OCI-LY7 (cell line): ENCODE data around the gene GRIA1. TPM values are rescaled to one million over a fixed set of nuclear protein-coding genes. Genes with fewer than 3 reads are reported as not detected.

Experiments used
- BruUV-seq: library from RNA; stranded (reverse); fragments of 400-500 nt; replicated peaks from 2 replicates; lab custom pipeline; 2021; lab: Mats Ljungman, UMichigan
- CTCF ChIA-PET: fragments of 300-600 bp; sonication (Branson Sonifier 250); formaldehyde crosslinking; loops from one replicate; lab custom pipeline; 2022; ENCODE audit warnings: antibody characterized with exemption; ENCODE audit not compliant: unreplicated experiment; lab: Charles Lee
- POLR2A ChIA-PET: fragments of 300-600 bp; sonication (Branson Sonifier 250); formaldehyde crosslinking; loops from one replicate; lab custom pipeline; 2022; ENCODE audit warnings: antibody characterized with exemption; lab: Charles Lee
- DNase-seq: peaks from one replicate; pipeline ENCODE4 v3.0.0-alpha.2; 2015; ENCODE audit warnings: low spot score
- H2AFZ ChIP-seq: fragments of 200-600 bp; sonication (generic), shearing (Covaris generic); 2 replicates; pipeline ENCODE4 v1.6.1; 2014; ENCODE audit warnings: mild to moderate bottlenecking, antibody characterized with exemption, low read length, moderate library complexity
- H3K27ac ChIP-seq: fragments of 200-600 bp; sonication (generic); 2 replicates; pipeline ENCODE4 v1.5.1; 2014; ENCODE audit warnings: mixed run types, low read depth, mild to moderate bottlenecking, moderate library complexity, low read length, inconsistent platforms; ENCODE audit not compliant: poor library complexity, severe bottlenecking
- H3K36me3 ChIP-seq: fragments of 200-600 bp; sonication (generic); 2 replicates; pipeline ENCODE4 v1.6.1; 2014; ENCODE audit warnings: mild to moderate bottlenecking, antibody characterized with exemption, low read length, moderate library complexity, mixed read lengths; ENCODE audit not compliant: insufficient read depth
- H3K4me1 ChIP-seq: fragments of 200-600 bp; sonication (generic); 2 replicates; pipeline ENCODE4 v1.5.1; 2014; ENCODE audit warnings: mild to moderate bottlenecking, low read length; ENCODE audit not compliant: insufficient read depth, poor library complexity, severe bottlenecking
- H3K4me2 ChIP-seq: fragments of 200-600 bp; sonication (generic); 2 replicates; pipeline ENCODE4 v1.6.1; 2014; ENCODE audit warnings: mild to moderate bottlenecking, low read length
- H3K4me3 ChIP-seq: fragments of 200-600 bp; sonication (generic); 2 replicates; pipeline ENCODE4 v1.5.1; 2014; ENCODE audit warnings: mild to moderate bottlenecking, low read depth, low read length; ENCODE audit not compliant: poor library complexity, severe bottlenecking
- H3K79me2 ChIP-seq: fragments of 200-600 bp; sonication (generic); 2 replicates; pipeline ENCODE4 v1.6.1; 2016; ENCODE audit warnings: low read depth, mild to moderate bottlenecking, low read length, moderate library complexity, mixed read lengths; ENCODE audit not compliant: insufficient read depth
- H3K9me2 ChIP-seq: fragments of 200-600 bp; sonication (generic); 2 replicates; pipeline ENCODE4 v1.6.1; 2016; ENCODE audit warnings: mild to moderate bottlenecking, low read length, mixed read lengths; ENCODE audit not compliant: insufficient read depth
- H3K9me3 ChIP-seq: fragments of 200-600 bp; sonication (generic); 2 replicates; pipeline ENCODE4 v1.6.1; 2014; ENCODE audit warnings: mild to moderate bottlenecking, mixed run types, low read length, mixed read lengths
- H4K20me1 ChIP-seq: fragments of 200-600 bp; sonication (generic); 2 replicates; pipeline ENCODE4 v1.6.1; 2014; ENCODE audit warnings: mild to moderate bottlenecking, antibody characterized with exemption, low read length, moderate library complexity, mixed read lengths; ENCODE audit not compliant: insufficient read depth
- EZH2phosphoT487 ChIP-seq: fragments of 200-600 bp; sonication (generic); IDR thresholded peaks from 2 replicates; pipeline ENCODE4 v1.6.1; 2018; ENCODE audit warnings: low read depth, borderline replicate concordance, mild to moderate bottlenecking, mixed run types, antibody characterized with exemption, low read length, moderate library complexity, mixed read lengths
- intact Hi-C: fragments of 100-400 bp; cut with micrococcal nuclease; formaldehyde crosslinking; loops from one replicate; pipeline ENCODE4 v1.10.0; 2022; ENCODE audit not compliant: unreplicated experiment
- total RNA-seq, 2 experiments: library from RNA; depleted of rRNA in 1 of 2; stranded (reverse); fragments of >200 nt in 1 of 2; shearing (Covaris generic) in 1 of 2; gene quantifications; 2 replicates each; pipeline ENCODE4 v1.2.3, GENCODE V29; 2014 to 2022
- TF ChIP-seq, protein P1 (sequence below): fragments of 200-600 bp; sonication (generic); conservative IDR thresholded peaks from 2 replicates; pipeline ENCODE4 v1.5.1; 2014; ENCODE audit warnings: mild to moderate bottlenecking, antibody characterized with exemption, low read length, moderate library complexity, mixed read lengths

The GRIA1 gene
- total RNA-seq, 2 experiments from 2014 or later: not detected

DNA sequence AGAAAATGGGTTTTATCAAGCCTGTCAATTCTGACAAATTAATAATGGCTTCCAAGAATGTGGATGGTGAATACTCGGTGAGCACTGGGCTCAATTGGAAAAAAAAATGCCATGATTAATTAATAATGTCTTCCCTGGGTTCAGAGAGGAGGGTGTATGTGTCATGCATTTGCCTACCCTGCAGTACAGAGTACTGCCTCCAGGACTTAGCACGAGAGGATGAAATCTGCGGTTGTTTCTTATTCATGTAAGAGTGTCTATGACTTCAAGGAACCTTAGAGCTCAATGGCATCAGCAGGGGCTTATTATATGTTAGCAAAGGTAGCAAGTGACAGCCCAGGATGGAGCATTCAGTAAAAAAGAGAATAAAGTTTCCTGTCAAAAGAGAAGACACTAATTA is 132.7 kb downstream of the GRIA1 start:
- Histone ChIP-seq H4K20me1 (no peaks in the 10 kb centered on the region), H3K4me1 (peaks cover 46% of the 10 kb centered on the region), H3K79me2 (no peaks in the 10 kb centered on the region), H3K36me3 (no peaks in the 10 kb centered on the region), H3K9me3 (no peaks in the 10 kb centered on the region), H3K27ac (no peak overlapping the region), H3K4me2 (no peak overlapping the region), H3K4me3 (no peak overlapping the region), H2AFZ (no peak overlapping the region; the same call in 1 of the 2 replicates), H3K9me2 (no peaks in the 10 kb centered on the region)
- POLR2A ChIA-PET: interaction anchor here (1.0 to 6.7 kb wide), 5 partner anchors 11 to 73 kb away, joined by 4 to 28 read pairs (median 5); no protein-coding TSS in a partner anchor
- no TSS peak for BruUV-seq
- no peak for DNase-seq
- CTCF ChIA-PET: interaction anchor here (1.2 to 1.3 kb wide), 2 partner anchors 9 to 19 kb away, joined by 3 to 4 read pairs; no protein-coding TSS in a partner anchor
- TF ChIP-seq, protein P1, sequence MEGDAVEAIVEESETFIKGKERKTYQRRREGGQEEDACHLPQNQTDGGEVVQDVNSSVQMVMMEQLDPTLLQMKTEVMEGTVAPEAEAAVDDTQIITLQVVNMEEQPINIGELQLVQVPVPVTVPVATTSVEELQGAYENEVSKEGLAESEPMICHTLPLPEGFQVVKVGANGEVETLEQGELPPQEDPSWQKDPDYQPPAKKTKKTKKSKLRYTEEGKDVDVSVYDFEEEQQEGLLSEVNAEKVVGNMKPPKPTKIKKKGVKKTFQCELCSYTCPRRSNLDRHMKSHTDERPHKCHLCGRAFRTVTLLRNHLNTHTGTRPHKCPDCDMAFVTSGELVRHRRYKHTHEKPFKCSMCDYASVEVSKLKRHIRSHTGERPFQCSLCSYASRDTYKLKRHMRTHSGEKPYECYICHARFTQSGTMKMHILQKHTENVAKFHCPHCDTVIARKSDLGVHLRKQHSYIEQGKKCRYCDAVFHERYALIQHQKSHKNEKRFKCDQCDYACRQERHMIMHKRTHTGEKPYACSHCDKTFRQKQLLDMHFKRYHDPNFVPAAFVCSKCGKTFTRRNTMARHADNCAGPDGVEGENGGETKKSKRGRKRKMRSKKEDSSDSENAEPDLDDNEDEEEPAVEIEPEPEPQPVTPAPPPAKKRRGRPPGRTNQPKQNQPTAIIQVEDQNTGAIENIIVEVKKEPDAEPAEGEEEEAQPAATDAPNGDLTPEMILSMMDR: no peak
- intact Hi-C loops: no loop called here

DNA sequence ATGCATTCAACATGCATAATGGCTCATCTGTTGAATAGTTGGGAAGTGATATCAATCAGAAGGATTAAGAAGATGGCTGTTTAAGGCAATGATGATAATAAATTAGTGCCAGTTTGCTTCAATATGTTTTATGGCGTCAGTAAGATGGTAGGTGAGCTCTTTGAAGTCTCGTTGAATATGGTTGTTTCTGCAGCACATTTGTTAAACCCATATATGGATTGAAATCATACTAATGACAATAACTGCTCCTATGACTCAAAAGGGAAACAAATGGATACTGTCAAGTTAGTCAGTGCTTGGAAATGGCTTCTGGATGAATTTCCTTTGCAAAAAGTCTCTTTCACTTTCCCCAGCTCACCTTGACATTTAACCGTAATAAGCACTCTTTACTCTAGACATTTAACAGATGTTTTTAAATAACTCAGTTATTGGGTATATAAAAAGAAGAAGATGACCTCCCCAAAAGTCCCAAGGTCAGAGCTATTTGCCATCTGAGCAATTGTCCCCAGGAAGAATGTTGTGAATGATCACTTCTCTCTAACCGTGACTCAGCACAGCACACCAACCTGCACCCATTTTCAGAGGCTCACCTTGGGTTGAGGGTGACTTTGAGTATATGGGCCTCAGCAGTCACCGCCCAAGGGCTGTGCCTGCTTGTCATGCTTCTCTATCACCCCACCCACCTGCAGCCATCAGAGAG is 133.4 kb downstream of the GRIA1 start:
- Histone ChIP-seq H3K36me3 (no peaks in the 10 kb centered on the region), H3K4me2 (no peak overlapping the region), H3K4me3 (no peak overlapping the region), H3K27ac (no peak overlapping the region), H3K9me3 (no peaks in the 10 kb centered on the region), H3K79me2 (no peaks in the 10 kb centered on the region), H3K4me1 (peaks cover 54% of the 10 kb centered on the region), H4K20me1 (no peaks in the 10 kb centered on the region), H3K9me2 (no peaks in the 10 kb centered on the region), H2AFZ (peak overlapping the region; percentile 95; the same call in 1 of the 2 replicates)
- no TSS peak for BruUV-seq
- CTCF ChIA-PET: interaction anchor here (0.6 to 1.3 kb wide), 3 partner anchors 9 to 1279 kb away, joined by 3 to 4 read pairs (median 3); no protein-coding TSS in a partner anchor
- POLR2A ChIA-PET: interaction anchor here (0.7 to 6.7 kb wide), 8 partner anchors 9 to 73 kb away, joined by 4 to 28 read pairs (median 5); no protein-coding TSS in a partner anchor
- peak; percentile 25 for DNase-seq
- TF ChIP-seq, protein P1: no peak
- no peak for TF ChIP-seq EZH2phosphoT487
- intact Hi-C loops: no loop called here

DNA sequence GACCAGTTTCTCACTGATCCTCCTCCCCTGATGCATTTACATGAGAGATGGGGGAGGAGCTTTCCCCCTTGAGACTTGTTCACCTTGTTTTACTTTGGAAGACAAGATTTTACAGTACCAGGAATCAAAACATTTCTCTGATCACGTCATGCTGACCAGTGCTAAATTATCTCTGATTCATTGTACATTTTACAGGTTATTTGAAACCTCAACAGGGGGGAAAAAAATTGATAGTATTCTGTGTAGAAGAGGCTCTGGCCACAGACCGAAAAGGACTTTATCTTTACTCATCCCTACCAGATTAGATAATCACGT is 133.9 kb downstream of the GRIA1 start:
- POLR2A ChIA-PET: interaction anchor here (1.2 to 6.7 kb wide), 4 partner anchors 9 to 74 kb away, joined by 5 to 28 read pairs (median 5); no protein-coding TSS in a partner anchor
- Histone ChIP-seq H3K36me3 (no peaks in the 10 kb centered on the region), H3K9me3 (no peaks in the 10 kb centered on the region), H3K4me3 (no peak overlapping the region), H3K4me1 (peaks cover 59% of the 10 kb centered on the region), H3K9me2 (no peaks in the 10 kb centered on the region), H4K20me1 (no peaks in the 10 kb centered on the region), H3K4me2 (no peak overlapping the region), H3K79me2 (no peaks in the 10 kb centered on the region), H2AFZ (peak overlapping the region; percentile 95; the same call in 1 of the 2 replicates), H3K27ac (no peak overlapping the region)
- BruUV-seq: no TSS peak
- no peak for TF ChIP-seq EZH2phosphoT487
- TF ChIP-seq, protein P1: no peak
- intact Hi-C loops: no loop called here
- CTCF ChIA-PET: interaction anchor here (0.6 to 1.3 kb wide), 3 partner anchors 8 to 1278 kb away, joined by 3 to 4 read pairs (median 3); no protein-coding TSS in a partner anchor
- DNase-seq: no peak
